CD4-positive, alpha-beta T cell treated with Interferon alpha-2 for 1 hour (primary cell): ENCODE data around the gene TMOD1.
"Not testable (repeated sequence)": the region's sequence is repeated elsewhere in the genome, so short reads cannot be mapped to it uniquely, and the experiment has no call there.

Source experiments
- DNase-seq, 2 donors: peaks; one replicate each; pipeline ENCODE4 v3.0.0-alpha.2; 2020 to 2022

The TMOD1 gene

GRCh38 chr9:97601228-97601898 lies 99.9 kb downstream of the TMOD1 start:
- no peak for DNase-seq

DNA sequence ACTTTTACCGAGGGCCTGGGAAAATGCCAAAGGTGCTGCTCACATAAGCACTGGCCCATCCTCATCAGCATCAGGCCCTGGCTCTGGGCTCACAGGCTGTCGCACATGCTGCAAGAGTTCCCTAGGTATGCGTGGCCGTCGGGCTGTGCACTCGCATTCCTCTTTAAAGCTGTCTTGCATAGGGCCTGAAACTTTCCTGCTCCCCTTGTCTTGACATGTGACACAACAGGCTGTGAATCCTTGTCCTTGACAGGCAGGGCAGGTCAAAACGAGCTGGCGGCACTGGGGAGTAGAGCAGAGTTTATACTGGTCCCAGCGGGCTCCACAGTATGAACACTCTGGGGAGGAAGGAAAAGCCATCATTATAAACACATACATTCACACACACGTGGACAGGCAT lies 101.0 kb downstream of the TMOD1 start:
- no peak for DNase-seq

GRCh38 chr9:97604901-97605645 lies 103.6 kb downstream of the TMOD1 start:
- no peak for DNase-seq

DNA sequence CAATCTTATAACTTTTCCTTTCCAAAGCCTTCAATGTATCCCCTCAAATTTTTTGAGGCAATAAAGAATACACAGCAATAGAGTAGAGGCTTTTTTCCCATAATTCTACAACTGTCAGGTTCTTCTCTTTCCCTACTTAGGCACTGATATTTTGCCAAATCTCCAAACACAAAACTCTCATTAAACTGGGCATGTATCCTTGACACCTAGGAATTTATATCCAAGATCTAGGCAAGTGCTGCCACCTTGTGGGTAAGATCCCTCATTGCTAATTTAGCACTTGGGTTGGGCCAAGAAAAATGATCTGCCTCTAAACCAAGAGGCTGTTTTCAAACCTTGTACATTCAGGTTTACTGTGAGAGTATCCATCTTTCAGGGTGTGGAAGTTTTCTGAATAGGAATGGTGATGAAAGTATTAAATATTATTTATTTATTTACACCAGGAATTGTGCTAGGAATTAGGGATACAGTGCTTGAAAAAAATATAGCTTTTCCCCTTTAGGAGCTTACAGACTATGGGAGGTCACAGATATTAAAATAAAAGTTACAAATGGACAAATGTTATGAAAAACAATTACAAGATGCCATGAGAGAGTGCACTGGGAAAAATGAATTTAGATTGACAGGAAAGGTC lies 114.1 kb downstream of the TMOD1 start:
- DNase-seq: peak; percentile 55 to 74

DNA sequence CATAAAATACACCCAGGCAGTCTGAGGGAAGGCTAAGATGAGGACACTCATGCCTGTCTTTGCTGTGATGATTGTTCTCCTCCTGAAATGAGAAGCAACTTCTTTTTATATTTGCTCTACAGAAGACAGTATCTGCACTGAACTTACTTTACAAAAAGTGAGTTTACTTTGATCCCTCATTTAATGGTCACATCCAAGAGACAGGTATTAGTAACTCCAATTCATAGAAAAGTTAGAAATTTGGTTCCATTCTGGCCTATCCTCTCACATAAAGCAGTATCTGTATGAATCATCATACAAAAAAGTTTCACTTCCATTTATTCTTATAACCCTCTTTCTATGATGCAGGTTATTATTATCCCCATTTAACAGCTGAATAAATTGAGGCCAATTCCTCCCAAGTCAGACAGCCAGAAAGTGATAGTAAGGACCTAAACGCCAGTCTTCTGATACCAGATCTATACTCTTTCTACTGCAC lies 116.5 kb downstream of the TMOD1 start:
- no peak for DNase-seq

- DNase-seq: not testable (repeated sequence)
Measured at GRCh38 chr9:97620063-97620462, 118.6 kb downstream of the TMOD1 start.

DNA sequence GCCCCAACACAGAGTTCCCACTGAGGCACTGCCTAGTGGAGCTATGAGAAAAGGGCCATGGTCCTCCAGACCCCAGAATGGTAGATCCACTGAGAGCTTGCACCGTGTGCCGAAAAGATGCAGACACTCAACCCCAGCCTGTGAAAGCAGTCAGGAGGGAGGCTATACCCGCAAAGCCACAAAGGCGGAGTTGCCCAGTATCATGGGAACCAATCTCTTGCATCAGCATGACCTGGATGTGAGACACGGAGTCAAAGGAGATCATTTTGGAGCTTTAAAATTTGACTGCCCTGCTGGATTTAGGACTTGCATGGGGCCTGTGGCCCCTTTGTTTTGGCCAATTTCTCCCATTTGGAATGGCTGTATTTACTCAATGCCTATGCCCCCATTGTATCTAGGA lies 121.0 kb downstream of the TMOD1 start:
- DNase-seq: not testable (repeated sequence)

GRCh38 chr9:97623946-97624345 lies 122.5 kb downstream of the TMOD1 start:
- DNase-seq: no peak

- no peak for DNase-seq
Measured at GRCh38 chr9:97625620-97626019, 124.2 kb downstream of the TMOD1 start.

DNA sequence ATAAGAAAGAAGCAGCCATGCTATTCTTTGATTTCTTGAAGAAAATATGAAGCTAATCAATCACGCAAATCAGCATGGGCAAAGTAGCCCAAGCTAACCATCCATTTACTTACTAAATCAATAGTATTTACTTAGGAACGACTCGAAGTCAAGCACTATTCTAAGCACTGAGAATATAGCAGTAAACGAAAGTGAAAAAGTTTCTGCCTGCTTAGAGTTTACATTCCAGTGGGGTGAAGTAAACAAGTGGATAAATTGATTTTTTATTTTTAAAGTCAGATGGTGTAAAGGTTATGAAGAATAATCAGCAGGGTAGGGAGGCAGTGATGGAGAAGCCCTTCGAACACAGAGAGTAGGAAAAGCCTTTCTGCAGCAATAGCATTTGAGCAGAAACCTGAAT lies 126.2 kb downstream of the TMOD1 start:
- no peak for DNase-seq

DNA sequence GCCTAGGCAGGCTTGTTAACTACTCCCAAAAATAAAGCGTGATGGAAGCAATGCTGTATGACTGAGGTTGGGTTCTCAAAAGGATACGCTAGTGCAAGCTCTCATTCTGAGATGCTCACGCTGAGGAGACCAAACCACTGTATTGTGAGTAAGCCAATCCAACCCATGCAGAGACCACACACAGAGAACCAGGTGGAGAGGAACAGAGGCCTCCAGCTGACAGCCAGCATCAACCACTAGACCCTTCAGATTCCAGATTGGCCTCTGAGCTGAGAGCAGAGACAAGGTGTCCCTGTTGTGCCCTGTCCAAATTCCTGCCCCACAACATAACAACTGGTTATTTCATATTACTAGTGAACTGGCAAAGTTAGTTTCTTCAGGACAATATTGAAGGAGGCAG lies 127.2 kb downstream of the TMOD1 start:
- DNase-seq: no peak

DNA sequence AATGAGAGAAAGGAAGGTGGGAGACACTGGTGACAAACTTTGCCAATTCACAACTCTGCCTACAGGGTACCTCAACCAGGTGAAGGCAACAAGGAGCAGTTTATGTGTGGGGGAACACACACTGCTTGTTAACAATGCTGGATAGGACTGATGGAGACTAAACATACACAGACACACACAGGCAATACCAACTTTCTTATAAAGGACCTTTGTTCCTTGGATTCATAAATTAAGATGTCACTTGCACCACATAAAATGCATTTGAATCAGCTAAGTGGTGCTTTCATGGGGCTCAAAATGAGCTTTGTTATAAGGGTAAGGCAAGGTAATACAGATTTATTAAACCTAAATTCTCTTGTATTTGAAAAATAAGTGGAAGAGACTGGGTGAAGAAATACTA lies 127.7 kb downstream of the TMOD1 start:
- no peak for DNase-seq

GRCh38 chr9:97630591-97630990 lies 129.1 kb downstream of the TMOD1 start:
- no peak for DNase-seq

DNA sequence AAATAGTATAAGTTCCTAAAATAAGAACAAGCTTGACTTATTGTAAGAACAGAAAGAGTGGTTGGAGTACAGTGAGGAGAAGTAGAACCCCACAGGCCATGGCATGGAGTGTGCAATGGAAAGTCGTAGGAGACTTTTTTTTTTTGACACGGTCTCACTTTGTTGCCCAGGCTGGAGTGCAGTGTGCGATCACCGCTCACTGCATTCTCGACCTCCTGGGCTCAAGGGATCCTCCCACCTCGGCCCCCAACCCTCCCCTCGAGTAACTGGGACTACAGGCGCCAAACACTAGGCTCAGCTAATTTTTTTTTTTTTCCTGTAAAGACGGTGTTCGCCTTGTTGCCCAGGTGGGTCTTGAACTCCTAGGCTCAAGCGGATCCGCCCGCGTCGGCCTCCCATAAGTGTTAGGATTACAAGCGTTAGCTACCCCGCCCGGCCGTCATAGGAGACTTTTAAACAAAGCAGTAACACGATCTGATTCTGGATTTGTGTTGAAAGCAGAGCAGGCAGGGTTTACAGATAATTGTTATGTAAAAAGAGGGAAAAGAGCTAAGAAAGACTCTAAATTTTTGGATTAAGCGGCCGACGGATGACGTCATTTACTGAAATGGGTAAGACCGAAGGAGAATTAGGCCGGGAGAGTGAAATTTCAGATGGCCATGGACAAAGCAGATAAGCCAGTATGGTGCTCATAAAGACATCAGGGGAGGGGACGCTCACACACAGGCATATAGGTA lies 130.9 kb downstream of the TMOD1 start:
- DNase-seq: no peak

DNA sequence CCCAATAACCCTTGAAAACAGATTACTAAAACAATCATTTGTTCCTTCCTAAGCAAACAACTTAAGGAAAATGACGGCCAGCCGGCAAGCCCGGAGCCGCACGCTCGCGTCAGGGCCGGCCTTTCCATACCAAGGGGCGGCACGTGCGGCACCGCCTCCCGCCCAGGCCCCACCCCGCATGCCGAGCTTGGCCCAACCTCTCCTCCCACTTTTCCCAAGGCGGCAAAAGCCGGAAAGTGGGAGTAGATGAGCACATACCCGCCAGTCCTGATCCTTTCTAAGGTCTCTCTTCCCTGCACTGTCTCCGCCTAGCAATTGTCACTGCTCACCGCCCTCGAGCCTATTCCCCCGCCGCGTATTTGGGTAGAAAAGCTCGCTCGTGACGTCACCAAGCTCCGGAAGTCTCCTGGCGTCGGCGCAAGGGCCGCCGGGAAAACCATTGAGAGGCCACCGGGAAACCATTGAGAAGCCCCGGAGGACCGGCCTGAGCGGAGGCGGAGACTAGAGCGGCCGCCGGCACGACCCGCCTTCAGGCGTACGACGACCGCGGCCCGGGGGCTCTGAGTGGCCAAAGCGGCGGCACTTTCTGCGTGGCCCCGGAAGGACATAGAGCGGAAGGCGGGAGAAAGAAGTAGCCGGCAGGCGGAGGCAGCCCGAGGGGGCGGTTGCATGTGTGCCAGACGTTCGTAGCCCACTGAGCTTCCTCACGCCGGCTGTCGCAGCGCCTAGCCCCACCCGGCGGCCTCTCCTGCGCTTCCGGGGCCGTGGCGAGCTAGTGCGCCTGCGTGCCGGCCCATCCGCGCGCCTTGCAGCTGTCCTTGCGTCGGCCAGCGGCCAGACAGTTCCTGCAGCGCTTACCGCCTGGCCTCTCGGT lies 131.8 kb downstream of the TMOD1 start, which contains the start of the genes NCBP1 and TSTD2:
Gene NCBP1, plus strand, starts transcription at position 837 of the 874 bp plus-strand sequence. CDS start 61 bp downstream, outside the sequence.
Gene TSTD2, minus strand, starts transcription at position 384 of the 874 bp plus-strand sequence. CDS start 5,806 bp downstream, outside the sequence.
- peak; percentile 96 to 98 for DNase-seq

GRCh38 chr9:97633859-97634490 lies 132.5 kb downstream of the TMOD1 start:
- peak in 1 of 2 donors; percentile 33 for DNase-seq

DNA sequence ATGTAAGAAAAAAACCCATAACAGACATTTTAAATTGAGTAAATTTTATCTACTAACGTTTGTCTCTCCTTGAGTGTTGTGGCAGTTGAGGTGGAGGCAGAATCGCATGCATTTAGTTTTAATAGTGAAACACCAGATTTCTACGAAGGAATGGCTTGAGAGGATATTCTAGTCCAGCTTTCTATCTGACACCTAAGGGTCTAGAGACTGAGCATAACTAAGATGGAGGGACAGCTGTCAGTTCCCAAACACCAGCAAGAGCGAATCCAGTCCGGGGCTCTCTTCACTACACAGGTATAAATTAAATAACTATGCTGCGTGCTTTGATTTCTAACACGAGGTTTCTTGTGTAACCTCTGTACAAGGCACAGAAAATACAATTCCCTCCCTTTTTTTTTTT lies 133.6 kb downstream of the TMOD1 start:
- DNase-seq: no peak

DNA sequence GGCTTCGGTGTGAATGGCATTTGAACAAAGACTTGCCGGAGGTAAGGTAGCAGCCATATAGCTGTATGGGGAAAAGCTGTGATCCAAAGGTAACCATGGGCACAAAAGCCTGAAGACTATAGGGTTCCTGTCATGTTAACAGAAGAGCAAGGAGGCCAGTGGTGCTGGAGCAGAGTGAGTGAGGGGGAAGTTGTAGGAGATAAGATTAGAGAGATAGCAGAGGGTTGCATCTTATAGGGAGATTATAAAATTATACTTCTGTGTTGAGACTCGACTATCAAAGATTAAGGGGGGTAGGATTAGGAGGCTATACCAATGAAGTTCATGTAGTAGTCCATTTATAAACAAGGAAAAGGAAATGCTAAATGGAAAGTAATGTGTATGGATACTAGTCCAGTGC lies 135.4 kb downstream of the TMOD1 start:
- no peak for DNase-seq

GRCh38 chr9:97638666-97639065 lies 137.2 kb downstream of the TMOD1 start:
- DNase-seq: peak in 1 of 2 donors; percentile 9

DNA sequence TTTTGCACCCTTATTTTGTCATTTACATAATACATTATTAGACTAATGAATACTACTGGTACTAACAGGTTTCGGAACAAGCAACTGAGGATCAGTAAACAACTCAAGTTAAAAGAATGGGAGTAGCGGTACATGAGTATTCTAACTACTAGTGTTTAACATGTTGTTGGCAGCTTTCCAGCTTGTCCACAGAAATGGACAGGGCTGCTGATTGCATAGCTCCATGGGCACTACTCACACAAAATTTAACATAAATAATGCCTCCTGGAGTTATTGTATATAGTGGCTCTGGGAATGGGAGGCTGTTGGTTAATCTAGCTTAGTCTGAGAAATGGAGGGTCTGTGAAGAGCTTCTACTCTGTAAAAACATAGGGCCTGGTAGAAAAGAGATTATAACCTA lies 138.9 kb downstream of the TMOD1 start:
- no peak for DNase-seq

DNA sequence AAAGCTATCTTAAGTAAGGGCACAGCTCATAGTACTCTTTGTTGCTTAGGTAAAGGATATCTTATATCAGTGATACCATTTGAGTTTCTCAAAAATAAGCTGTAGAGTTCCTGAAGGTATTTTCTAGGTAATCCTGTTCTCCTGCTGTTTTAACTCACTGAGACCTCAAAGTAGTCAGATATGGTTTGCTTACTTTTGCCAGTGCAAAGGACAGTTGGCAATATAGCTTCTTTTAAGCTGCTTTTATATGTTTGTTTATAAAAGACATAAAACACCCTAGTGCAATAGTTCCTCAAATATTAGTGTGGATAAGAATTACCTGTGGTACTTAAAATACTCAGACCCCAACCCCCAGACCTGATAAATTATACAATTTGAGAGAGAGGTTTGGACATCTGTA lies 144.3 kb downstream of the TMOD1 start:
- no peak for DNase-seq
